ENCODE data around the gene CHRNA3.

The CHRNA3 gene

DNA sequence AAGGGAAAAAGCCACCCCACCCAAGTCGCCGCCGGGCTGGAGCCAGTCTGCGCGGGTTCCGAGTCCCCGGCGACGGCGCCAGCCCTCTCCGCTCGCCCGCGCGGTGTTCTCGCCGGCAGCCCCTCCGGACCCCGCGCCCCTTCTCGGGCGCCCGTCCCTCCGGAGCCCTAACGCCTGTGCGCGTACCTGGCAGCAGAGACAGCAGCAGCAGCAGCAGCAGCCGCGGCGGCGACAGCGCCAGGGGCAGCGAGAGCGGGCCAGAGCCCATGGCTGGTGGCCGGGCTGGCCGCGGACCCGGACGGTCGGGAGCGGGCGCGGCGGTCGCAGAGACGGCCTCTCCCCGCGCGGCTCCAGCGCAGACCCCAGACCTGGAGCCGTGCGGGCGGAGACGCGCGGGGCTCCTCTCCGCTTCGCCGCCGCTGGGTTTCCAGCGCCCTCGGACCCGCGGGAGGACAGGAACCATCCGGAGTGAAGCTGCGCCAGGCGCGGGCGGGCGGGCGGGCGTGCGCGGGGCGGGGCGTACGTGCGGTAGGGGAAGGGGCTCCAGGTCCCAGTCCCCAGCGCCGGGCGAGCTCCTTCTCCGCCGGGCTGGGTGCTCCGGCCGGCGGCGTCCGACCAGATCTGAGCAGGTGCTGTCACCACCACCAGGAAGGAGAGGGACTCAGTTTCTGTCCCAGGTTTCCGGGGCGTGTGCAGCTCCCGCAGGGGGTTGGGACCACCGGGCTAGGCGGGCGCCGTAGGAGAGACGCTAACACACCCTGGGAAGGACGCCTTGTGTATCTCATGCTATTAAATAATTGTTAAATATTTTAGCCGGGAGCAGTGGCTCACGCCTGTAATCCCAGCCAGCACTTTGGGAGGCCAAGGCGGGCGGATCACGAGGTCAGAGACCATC, at the start of gene CHRNA3:
TSS of gene CHRNA3 (minus strand) at position 470 of the 895 bp plus-strand sequence. CDS start at position 268, 202 bp downstream.
- DNase-seq (ENCODE audit: low read depth in 2 of 2, low spot score in 1 of 2) = no peak

GRCh38 chr15:78668987-78669386, 48.2 kb upstream of the CHRNA3 start:
- no peak for DNase-seq (ENCODE audit: low read depth in 2 of 2, low spot score in 1 of 2)

- DNase-seq (ENCODE audit: low read depth in 2 of 2, low spot score in 1 of 2) = no peak
These were observed 46.9 kb upstream of the CHRNA3 start for GRCh38 chr15:78667578-78668236.

- no peak for DNase-seq (ENCODE audit: low read depth in 2 of 2, low spot score in 1 of 2)
These were observed 45.2 kb upstream of the CHRNA3 start for GRCh38 chr15:78666010-78666409.

DNA sequence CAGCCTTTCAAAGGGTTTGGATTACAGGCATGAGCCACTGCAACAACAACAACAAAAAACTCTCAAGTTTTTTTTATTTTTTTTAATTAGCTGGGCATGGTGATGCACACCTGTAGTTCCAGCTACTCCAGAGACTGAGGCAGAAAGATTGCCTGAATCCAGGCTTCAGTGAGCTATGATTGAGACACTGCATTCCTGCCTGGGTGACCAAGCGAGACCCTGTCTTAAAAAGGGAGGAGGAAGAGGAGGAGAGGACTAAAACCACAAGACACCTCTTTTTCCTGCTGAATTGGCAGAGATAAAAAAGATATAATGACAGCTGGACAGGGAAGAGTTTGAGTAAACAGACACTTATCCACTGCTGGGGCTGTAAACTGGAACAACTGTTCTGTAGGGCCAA, 42.9 kb upstream of the CHRNA3 start:
- no peak for DNase-seq (ENCODE audit: low read depth in 2 of 2, low spot score in 1 of 2)

GRCh38 chr15:78662028-78662427, 41.2 kb upstream of the CHRNA3 start:
- DNase-seq (ENCODE audit: low read depth in 2 of 2, low spot score in 1 of 2) = no peak

GRCh38 chr15:78661001-78661400, 40.2 kb upstream of the CHRNA3 start:
- DNase-seq (ENCODE audit: low read depth in 2 of 2, low spot score in 1 of 2) = no peak

GRCh38 chr15:78660584-78660983, 39.8 kb upstream of the CHRNA3 start:
- DNase-seq (ENCODE audit: low read depth in 2 of 2, low spot score in 1 of 2) = no peak

GRCh38 chr15:78658823-78659222, 38.0 kb upstream of the CHRNA3 start:
- DNase-seq (ENCODE audit: low read depth in 2 of 2, low spot score in 1 of 2) = no peak

- DNase-seq (ENCODE audit: low read depth in 2 of 2, low spot score in 1 of 2) = no peak
These were observed 33.5 kb upstream of the CHRNA3 start for GRCh38 chr15:78654272-78654671.

GRCh38 chr15:78651930-78652615, 31.3 kb upstream of the CHRNA3 start:
- DNase-seq (ENCODE audit: low read depth in 2 of 2, low spot score in 1 of 2) = no peak

DNA sequence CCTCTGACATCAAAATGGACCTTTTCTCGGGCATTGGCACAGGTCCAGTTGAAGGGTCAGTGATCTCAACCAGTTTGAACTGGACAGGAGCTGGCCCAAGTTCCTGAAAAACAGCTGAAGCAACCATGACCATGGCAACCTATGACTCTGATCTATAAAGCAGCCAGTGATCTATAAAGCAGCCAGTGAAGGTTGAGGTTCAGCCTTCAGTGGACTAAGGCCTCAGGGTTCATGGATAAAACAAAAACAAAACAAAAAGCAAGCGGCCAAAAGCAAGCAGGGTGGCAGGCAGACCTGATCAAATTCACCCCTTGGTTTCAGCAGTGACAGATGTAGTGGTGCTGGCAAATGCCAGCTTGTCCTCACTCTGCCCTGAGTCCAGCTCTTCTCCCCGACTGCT, 30.2 kb upstream of the CHRNA3 start:
- DNase-seq (ENCODE audit: low read depth in 2 of 2, low spot score in 1 of 2) = no peak

GRCh38 chr15:78650022-78650421, 29.2 kb upstream of the CHRNA3 start:
- no peak for DNase-seq (ENCODE audit: low read depth in 2 of 2, low spot score in 1 of 2)

DNA sequence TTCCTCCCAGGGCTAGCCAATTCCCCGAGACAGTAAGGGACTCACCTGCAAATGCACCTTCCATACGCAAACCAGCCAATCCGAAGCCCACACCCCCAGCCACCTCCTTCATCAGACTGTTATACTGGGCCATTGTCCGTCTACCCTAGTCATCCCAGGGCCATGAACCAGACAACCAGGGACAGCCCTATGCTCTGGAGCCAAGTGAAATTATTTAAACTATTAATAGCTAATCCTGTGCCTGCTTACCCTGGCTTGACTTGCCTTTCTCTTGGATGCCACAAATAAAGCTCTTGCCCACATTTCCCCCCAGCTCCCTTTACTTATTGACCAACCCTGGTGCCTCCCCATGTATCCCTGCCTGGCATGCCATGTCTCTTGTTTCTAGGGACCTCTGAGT, 24.2 kb upstream of the CHRNA3 start:
- DNase-seq (ENCODE audit: low read depth in 2 of 2, low spot score in 1 of 2) = no peak

- no peak for DNase-seq (ENCODE audit: low read depth in 2 of 2, low spot score in 1 of 2)
These were observed 21.5 kb upstream of the CHRNA3 start for GRCh38 chr15:78642331-78642730.

DNA sequence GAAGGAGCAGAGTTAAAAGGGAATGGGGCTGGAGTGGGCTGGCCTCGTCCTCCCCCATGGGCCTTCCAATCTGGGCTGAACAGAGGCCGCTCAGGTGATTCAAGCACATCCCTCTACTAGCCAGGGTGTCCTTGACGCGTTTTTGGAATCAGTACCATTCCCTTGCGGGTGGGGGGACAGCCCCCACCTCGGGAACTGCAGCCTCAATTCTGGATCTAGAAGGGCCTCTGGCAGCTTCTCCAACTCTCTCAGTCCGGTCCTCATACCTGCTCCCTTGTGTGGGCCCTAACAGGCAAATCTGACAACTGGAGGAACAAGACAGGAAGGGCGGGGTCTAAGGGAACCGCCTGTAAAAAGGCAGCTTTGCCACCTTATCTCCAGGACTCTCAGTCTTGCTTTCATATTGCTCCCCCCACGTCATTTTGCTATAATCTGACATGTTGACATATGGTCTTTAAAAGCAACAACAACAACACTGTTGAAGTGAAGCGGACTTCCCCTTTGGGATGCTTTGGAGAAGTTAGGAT, 21.0 kb upstream of the CHRNA3 start:
- no peak for DNase-seq (ENCODE audit: low read depth in 2 of 2, low spot score in 1 of 2)

- DNase-seq (ENCODE audit: low read depth in 2 of 2, low spot score in 1 of 2) = no peak
These were observed 20.4 kb upstream of the CHRNA3 start, which contains the start of gene CHRNB4 for GRCh38 chr15:78641102-78641748. CHRNB4 (minus strand) TSS chr15:78641210; CDS start chr15:78641133, 77 bp downstream.

- no peak for DNase-seq (ENCODE audit: low read depth in 2 of 2, low spot score in 1 of 2)
These were observed 19.8 kb upstream of the CHRNA3 start for GRCh38 chr15:78640527-78641101.

DNA sequence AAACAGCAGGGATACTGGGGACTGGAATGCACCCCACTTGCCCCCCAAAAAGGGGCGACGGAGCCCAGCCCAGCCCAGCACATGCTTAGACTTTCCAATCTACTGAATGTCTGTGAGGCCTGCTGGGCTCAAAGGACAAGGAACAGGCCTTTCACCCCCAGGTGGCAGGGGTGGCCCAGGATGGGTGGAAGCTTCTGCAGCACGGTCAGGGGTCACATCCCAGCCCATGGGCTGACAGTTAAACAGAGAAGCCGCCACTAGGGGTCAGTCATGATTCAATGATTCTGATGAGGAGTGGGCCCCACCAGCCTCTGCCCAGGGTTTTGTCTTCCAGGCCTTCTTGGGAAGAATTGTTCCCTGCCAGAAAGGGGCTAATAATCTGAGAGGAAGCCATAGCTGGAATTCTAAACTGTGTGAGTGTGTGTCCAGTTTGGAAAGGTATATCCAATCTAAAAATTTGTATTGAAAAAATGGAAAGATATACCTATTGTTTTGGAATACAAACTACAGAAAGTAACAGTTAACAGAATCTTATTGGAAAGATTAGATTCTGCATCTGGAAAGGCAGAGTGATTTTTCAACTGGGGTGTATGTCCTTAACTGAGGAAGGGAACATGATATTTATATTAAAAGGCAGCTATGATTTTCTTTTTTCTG, 18.0 kb upstream of the CHRNA3 start:
- no peak for DNase-seq (ENCODE audit: low read depth in 2 of 2, low spot score in 1 of 2)

DNA sequence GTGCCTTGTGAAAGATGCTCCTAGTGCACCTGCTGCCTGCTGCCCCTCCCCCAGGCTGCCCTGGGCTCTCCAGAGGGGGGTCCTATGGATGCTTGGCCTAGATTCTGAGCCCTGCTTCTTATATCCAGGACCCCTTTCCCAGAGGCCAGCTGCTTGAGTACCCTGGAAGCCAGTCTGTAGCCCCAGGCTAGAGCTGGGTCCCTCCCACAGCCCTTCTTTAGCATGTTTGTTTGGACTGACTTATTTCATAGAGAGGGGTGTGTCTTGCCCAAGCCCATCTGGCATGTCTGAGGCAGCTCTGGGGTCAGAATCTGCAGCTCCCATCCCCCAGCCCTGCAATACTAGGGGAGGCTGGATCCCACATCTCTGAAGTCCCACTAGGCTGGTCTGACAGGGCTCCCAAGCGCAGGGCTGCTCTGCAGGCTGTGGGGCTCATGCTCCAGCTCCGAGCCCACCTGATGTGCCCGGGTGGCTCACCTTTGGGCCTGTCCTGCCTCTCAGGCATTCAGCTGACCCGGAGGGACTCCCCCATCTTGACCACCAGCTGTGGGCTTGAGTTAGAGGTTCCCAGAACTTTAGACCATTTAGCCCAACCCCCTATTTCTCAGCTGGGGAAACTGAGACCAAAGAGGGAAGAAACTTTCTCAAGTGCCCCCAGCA, 17.1 kb upstream of the CHRNA3 start:
- no peak for DNase-seq (ENCODE audit: low read depth in 2 of 2, low spot score in 1 of 2)

All from stimulated activated CD8-positive, alpha-beta memory T cell treated with anti-CD3 and anti-CD28 coated beads, Interleukin-4, amount 100 ng/mL, for 4 hours (primary cell).